Aorta (tissue), 5 donors: ENCODE results near the gene CSGALNACT2. TPM values are rescaled to one million over a fixed set of nuclear protein-coding genes. Genes with fewer than 3 reads are reported as not detected.

Experiments
- ATAC-seq: fragments of 200-7000 bp; cut with Tn5 transposase; one replicate; pipeline ENCODE4 v1.9.1; 2022; ENCODE audit warnings: moderate library complexity; ENCODE audit not compliant: low FRiP score
- DNase-seq, 2 donors: peaks; one replicate each; pipeline ENCODE4 v3.0.0-alpha.2; 2020
- H3K27ac ChIP-seq, 2 donors: one replicate each; pipeline ENCODE4 v1.5.1; 2013; ENCODE audit warnings: low read length in 2 of 2, mild to moderate bottlenecking in 2 of 2, moderate library complexity in 2 of 2, control low read depth in 1 of 2, inconsistent platforms in 1 of 2, low read depth in 1 of 2
- H3K27me3 ChIP-seq, 2 donors: one replicate each; pipeline ENCODE4 v1.6.1; 2013; ENCODE audit warnings: control low read depth in 1 of 2, low read length in 1 of 2, mild to moderate bottlenecking in 1 of 2, moderate library complexity in 1 of 2; ENCODE audit not compliant: insufficient read depth in 2 of 2, control insufficient read depth in 1 of 2
- H3K36me3 ChIP-seq, 2 donors: one replicate each; pipeline ENCODE4 v1.6.1; 2013; ENCODE audit warnings: control low read depth in 1 of 2, low read length in 1 of 2, mild to moderate bottlenecking in 1 of 2; ENCODE audit not compliant: insufficient read depth in 2 of 2, control insufficient read depth in 1 of 2
- H3K4me1 ChIP-seq, 2 donors: one replicate each; pipeline ENCODE4 v1.6.1; 2013; ENCODE audit warnings: low read length in 2 of 2, control low read depth in 1 of 2, mild to moderate bottlenecking in 1 of 2, moderate library complexity in 1 of 2; ENCODE audit not compliant: insufficient read depth in 2 of 2, control insufficient read depth in 1 of 2
- H3K4me3 ChIP-seq, 2 donors: one replicate each; pipeline ENCODE4 v1.5.1; 2013; ENCODE audit warnings: low read length in 2 of 2, control low read depth in 1 of 2, mild to moderate bottlenecking in 1 of 2
- H3K9me3 ChIP-seq: one replicate; pipeline ENCODE4 v1.6.1; 2013; ENCODE audit warnings: mild to moderate bottlenecking, low read length; ENCODE audit not compliant: control insufficient read depth
- WGBS, 2 donors: extraction: QIAGEN DNeasy Blood & Tissue Kit; methylation state at CpG; one replicate each; pipeline ENCODE4 v1.1.7; 2013; 5-methylcytosine and 5-hydroxymethylcytosine counted together
- intact Hi-C, 2 donors: fragments of 100-400 bp; cut with DNase I; formaldehyde crosslinking; loops; one replicate each; pipeline versions ENCODE4 v1.14.2 to v1.15.0; 2022
- polyA plus RNA-seq, 2 donors: library from polyadenylated mRNA; stranded (reverse); fragments of 200-250 nt; gene quantifications; one replicate each; pipeline ENCODE4 v1.2.3, GENCODE V29; 2013
- total RNA-seq, 2 donors: library from RNA; stranded (reverse); fragmentation: NEBNext Ultra II Directional; extraction: Animal tissue kit (Norgen Biotek cat#: 25700); gene quantifications; one replicate each; pipeline ENCODE4 v1.2.1, GENCODE V29; 2021
- donor health status: healthy with polysubstance abuse.
- donor health status: Bipolar disorder and iron deficiency.
- donor health status: DM: no; HTN: no; CAD: no.
- donor health status: DM: no; HTN: no; CAD: no.
- donor health status: DM: yes; HTN: yes; CAD: no.

Gene CSGALNACT2
- total and polyA plus RNA-seq, 4 donors, result 18.2 to 35.8 (median 26.4) TPM

GRCh38 chr10:43120929-43121314, 17.3 kb upstream of the CSGALNACT2 start:
- DNase-seq (peak in 1 of 2 donors; percentile 80), ATAC-seq (no peak)
- Histone ChIP-seq H3K4me1 (no peaks in the 10 kb centered on the region), H3K9me3 (no peaks in the 10 kb centered on the region), H3K27ac (no peak overlapping the region), H3K4me3 (no peak overlapping the region), H3K27me3 (no peaks in the 10 kb centered on the region), H3K36me3 (no peaks in the 10 kb centered on the region)
- WGBS, 2 donors, result 71 to 82% methylated on average over 3 of the region's 3 CpGs
- intact Hi-C loops, result no loop called here

GRCh38 chr10:43121444-43121843, 16.8 kb upstream of the CSGALNACT2 start:
- WGBS, 2 donors, result 95 to 100% methylated on average over 1 of the region's 1 CpG
- no peak for ATAC-seq
- Histone ChIP-seq H3K27ac (no peak overlapping the region), H3K9me3 (no peaks in the 10 kb centered on the region), H3K27me3 (no peaks in the 10 kb centered on the region), H3K36me3 (no peaks in the 10 kb centered on the region), H3K4me1 (no peaks in the 10 kb centered on the region), H3K4me3 (no peak overlapping the region)
- intact Hi-C loops, result no loop called here
- DNase-seq, result peak in 1 of 2 donors; percentile 78

- DNase-seq (peak in 1 of 2 donors; percentile 45), ATAC-seq (no peak)
- 90 to 93% methylated on average over 4 of the region's 4 CpGs for WGBS, 2 donors
- no peaks in the 10 kb centered on the region for H3K4me1 ChIP-seq
- no peaks in the 10 kb centered on the region for H3K27me3 ChIP-seq
- intact Hi-C loops, result no loop called here
- no peak overlapping the region for H3K4me3 ChIP-seq
- H3K9me3 ChIP-seq, result no peaks in the 10 kb centered on the region
- H3K36me3 ChIP-seq, result no peaks in the 10 kb centered on the region
- H3K27ac ChIP-seq, result no peak overlapping the region
Measured at GRCh38 chr10:43122096-43122495, 16.1 kb upstream of the CSGALNACT2 start.

- Histone ChIP-seq H3K9me3 (no peaks in the 10 kb centered on the region), H3K36me3 (no peaks in the 10 kb centered on the region), H3K27me3 (no peaks in the 10 kb centered on the region), H3K4me3 (no peak overlapping the region), H3K27ac (no peak overlapping the region), H3K4me1 (no peaks in the 10 kb centered on the region)
- no peak for ATAC-seq
- no peak for DNase-seq
- intact Hi-C loops, result no loop called here
- WGBS, 2 donors, result 90 to 93% methylated on average over 7 of the region's 7 CpGs
Measured at GRCh38 chr10:43122826-43123225, 15.4 kb upstream of the CSGALNACT2 start.

GRCh38 chr10:43123361-43124093, 14.7 kb upstream of the CSGALNACT2 start:
- WGBS, 2 donors, result 88 to 89% methylated on average over 9 of the region's 9 CpGs
- DNase-seq, result no peak

GRCh38 chr10:43124094-43124521, 14.1 kb upstream of the CSGALNACT2 start:
- ATAC-seq (no peak), DNase-seq (no peak)
- Histone ChIP-seq H3K9me3 (no peaks in the 10 kb centered on the region), H3K27ac (no peak overlapping the region), H3K4me3 (no peak overlapping the region), H3K36me3 (no peaks in the 10 kb centered on the region), H3K4me1 (no peaks in the 10 kb centered on the region), H3K27me3 (no peaks in the 10 kb centered on the region)
- WGBS, 2 donors, result 83 to 85% methylated on average over 6 of the region's 6 CpGs
- intact Hi-C loops, result no loop called here

More at GRCh38 chr10:43123361-43124093, 14.7 kb upstream of the CSGALNACT2 start:
- no peak overlapping the region for H3K27ac ChIP-seq
- intact Hi-C loops, result no loop called here
- H3K9me3 ChIP-seq, result no peaks in the 10 kb centered on the region
- no peaks in the 10 kb centered on the region for H3K27me3 ChIP-seq
- ATAC-seq, result no peak
- no peak overlapping the region for H3K4me3 ChIP-seq
- no peaks in the 10 kb centered on the region for H3K4me1 ChIP-seq
- H3K36me3 ChIP-seq, result no peaks in the 10 kb centered on the region

- Histone ChIP-seq H3K9me3 (no peaks in the 10 kb centered on the region), H3K36me3 (no peaks in the 10 kb centered on the region), H3K4me1 (no peaks in the 10 kb centered on the region), H3K4me3 (no peak overlapping the region), H3K27me3 (no peaks in the 10 kb centered on the region), H3K27ac (no peak overlapping the region)
- 86 to 87% methylated on average over 9 of the region's 9 CpGs for WGBS, 2 donors
- intact Hi-C loops, result no loop called here
- no peak for ATAC-seq
- peak in 1 of 2 donors; percentile 42 for DNase-seq
Measured at GRCh38 chr10:43124574-43125273, 13.5 kb upstream of the CSGALNACT2 start.

- no peaks in the 10 kb centered on the region for H3K36me3 ChIP-seq
- no peak overlapping the region for H3K4me3 ChIP-seq
- H3K27me3 ChIP-seq, result no peaks in the 10 kb centered on the region
- ATAC-seq (no peak), DNase-seq (no peak)
- H3K27ac ChIP-seq, result no peak overlapping the region
- no peaks in the 10 kb centered on the region for H3K4me1 ChIP-seq
- 88 to 90% methylated on average over 8 of the region's 8 CpGs for WGBS, 2 donors
- intact Hi-C loops, result no loop called here
- H3K9me3 ChIP-seq, result no peaks in the 10 kb centered on the region
Measured at GRCh38 chr10:43125274-43125845, 12.9 kb upstream of the CSGALNACT2 start.
